ENCODE data around the gene NBEAL1. TPM values are rescaled to one million over a fixed set of nuclear protein-coding genes. Genes with fewer than 3 reads are reported as not detected.
"Not testable (repeated sequence)": the region's sequence is repeated elsewhere in the genome, so short reads cannot be mapped to it uniquely, and the experiment has no call there.

Gene NBEAL1
- polyA plus RNA-seq (2012; ENCODE audit: insufficient read depth, insufficient read length) = 5.4 TPM

DNA sequence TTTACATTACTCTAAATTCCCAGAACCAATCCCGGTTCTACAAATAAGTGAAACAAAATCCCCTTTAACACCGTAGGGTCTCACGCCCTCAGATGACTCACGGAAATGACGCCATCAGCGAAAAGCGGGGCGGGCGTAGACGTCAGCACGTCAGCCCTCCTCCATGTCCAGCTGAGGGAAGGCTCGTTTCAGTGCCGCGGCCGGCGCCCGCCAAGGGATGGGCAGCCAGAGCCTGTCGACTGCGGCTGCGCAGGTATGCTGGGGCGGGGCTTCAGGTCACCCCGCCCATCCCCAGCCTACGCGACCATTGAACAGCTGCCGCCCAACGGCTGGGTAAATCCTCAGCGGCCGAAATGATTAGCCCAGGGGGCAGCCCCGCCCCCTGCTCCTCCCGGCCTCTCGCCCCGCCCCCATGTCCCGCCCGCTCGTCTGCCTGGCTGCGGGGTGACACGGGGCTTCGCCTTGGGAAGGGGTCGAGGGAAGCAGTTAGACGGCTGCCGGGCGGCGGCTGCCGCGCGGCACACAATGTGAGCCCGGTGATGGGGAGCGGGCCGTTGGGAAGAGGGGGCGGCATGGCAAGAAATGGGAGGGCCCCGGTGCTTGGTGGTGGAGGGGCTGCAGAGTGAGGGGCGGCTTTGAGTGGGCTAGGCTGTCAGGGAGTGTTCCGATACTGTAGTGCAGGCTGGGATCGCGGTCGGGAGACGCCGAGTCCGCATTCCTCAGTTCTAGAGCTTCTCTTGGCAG lies at the start of gene NBEAL1:
TSS of gene NBEAL1 (plus strand) at position 420 of the 744 bp plus-strand sequence. CDS start 1,510 bp downstream, outside the sequence.
- peak within 1 kb of the TSS; percentile 78 for H3K4me3 ChIP-seq (ENCODE audit: low read length)
- peak; percentile 88 for DNase-seq (ENCODE audit: low read depth, low spot score)

DNA sequence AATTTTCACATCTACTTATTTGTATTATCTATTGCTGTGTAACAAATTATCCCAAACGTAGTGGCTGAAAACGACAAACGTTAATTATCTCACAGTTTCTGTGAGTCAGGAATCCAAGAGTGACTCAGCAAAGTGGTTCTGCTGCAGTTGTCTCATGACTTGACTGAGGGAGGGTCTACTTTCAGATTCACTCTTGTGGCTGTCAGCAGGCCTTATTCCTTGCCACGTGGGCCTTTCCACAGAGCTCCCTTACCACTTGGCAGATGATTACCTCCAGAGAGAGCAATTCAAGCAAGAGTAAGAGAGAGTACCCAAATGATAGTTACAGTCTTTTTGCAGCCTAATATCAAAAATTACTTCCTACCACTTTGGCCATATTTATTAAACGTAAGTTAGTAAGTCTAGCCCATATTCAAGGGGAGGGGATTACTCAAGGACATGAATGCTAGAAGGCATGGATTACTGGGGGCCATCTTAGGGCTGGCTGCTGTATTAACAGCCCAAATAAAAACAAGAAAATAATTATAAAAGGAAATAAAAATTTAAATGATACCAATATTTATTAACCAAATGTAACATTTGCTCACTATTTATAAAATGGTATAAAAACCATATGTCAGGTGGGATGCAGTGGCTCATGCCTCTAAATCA lies 48.7 kb upstream of the NBEAL1 start:
- DNase-seq (ENCODE audit: low read depth, low spot score) = peak; percentile 19
- H3K4me3 ChIP-seq (ENCODE audit: low read length) = no peak overlapping the region

DNA sequence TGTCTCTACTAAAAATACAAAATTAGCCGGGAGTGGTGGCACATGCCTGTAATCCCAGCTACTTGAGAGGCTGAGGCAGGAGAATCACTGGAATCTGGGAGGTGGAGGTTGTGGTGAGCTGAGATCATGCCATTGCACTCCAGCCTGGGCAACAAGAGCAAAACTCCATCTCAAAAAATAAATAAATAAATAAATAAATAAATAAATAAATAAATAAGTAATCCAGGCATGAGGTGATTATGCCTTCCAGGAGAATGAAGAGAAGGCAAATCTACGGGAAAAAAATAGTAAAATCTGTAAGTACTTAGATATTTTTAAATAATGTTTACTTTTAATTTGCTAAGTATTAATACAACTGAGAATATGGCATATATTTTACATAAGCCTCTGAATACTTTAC lies 45.3 kb upstream of the NBEAL1 start:
- H3K4me3 ChIP-seq (ENCODE audit: low read length); DNase-seq (ENCODE audit: low read depth, low spot score): not testable (repeated sequence)

DNA sequence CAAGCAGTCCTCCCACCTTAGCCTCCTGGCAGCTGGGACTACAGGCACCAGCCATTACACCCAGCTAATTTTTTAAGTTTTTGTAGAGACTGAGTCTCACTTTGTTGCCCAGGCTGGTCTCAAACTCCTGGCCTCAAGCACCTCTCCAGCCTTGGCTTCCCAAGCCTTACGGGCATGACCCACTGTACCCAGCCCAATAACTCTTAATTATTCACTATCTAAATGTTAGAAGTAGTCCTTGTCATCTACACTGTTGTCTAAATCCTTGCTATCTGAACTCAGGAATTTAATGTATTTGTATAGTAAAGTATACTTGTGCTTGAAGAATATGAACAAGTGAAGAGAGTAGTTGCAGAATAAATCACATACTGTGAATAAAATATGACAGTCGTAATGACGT lies 37.9 kb upstream of the NBEAL1 start:
- no peak overlapping the region for H3K4me3 ChIP-seq (ENCODE audit: low read length)
- no peak for DNase-seq (ENCODE audit: low read depth, low spot score)

DNA sequence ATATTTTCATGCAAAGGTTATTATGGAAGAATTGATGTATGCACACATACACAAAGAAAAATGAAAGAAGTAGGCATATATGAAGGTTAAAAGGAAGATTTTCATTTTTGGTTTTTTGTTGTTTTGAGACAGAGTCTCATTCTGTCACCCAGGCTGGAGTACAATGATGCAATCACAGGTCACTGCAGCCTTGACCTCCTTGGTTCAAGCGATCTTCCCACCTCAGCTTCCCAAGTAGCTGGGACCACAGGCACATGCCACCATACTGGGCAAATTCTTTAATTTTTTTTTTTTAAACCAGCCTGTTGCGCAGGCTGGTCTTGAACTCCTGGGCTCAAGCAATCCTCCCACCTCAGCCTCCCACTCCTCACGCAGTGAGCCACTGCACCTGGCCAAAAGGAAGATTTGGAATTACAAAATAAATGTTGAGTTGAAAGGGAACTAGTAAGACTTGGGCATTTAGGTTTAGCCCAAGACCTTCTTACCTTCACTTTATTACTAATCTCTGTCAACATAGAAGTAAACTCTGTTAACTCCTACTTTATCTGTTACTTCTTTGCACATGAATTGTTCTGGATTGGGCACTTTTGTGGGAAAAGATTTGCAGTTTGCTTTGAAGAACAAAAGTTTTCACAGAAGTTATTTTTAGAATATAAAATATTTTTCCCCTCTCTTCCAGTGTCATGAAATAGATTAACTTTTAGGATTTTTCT lies 31.7 kb upstream of the NBEAL1 start:
- no peak for DNase-seq (ENCODE audit: low read depth, low spot score)

DNA sequence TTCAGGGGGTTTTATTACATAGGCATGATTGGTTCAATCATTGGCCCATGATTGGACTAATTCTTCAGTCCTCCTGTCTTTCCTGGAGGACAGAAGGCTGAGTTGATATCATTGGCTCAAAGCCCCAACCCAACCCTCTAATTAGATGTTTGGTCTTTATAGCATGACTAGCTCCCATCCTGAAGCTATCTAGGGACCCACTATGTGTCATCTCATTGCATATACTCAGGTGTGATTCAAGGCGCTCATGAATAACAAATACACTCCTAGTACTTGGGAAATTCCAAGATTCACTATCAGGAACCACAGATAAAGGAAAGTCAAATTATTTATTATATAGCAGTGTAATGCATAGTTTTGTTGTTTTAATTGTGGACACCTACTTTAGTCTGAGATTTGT lies 24.9 kb upstream of the NBEAL1 start:
- DNase-seq (ENCODE audit: low read depth, low spot score) = no peak
- H3K4me3 ChIP-seq (ENCODE audit: low read length) = no peak overlapping the region

More for the DNA sequence above, 31.7 kb upstream of the NBEAL1 start:
- no peak overlapping the region for H3K4me3 ChIP-seq (ENCODE audit: low read length)

DNA sequence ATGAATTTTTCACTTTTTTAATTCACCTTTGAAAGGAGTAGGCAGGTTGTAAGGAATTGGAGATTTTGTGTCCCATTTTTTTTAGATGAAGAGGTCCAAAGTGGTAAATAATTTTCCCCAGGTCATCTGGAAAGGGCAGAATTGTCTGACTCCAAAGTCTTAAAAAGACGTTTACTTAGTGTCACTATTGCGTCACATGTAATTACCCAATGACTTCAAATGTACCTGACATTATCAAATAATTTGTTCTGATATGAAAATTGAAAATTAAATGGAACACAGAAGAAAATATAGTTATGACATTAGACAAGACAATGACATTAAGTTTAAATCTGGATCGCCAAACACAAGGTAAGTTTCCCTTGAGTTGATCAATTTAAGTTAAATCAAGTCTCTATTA lies 24.2 kb upstream of the NBEAL1 start:
- no peak for DNase-seq (ENCODE audit: low read depth, low spot score)
- H3K4me3 ChIP-seq (ENCODE audit: low read length) = no peak overlapping the region

DNA sequence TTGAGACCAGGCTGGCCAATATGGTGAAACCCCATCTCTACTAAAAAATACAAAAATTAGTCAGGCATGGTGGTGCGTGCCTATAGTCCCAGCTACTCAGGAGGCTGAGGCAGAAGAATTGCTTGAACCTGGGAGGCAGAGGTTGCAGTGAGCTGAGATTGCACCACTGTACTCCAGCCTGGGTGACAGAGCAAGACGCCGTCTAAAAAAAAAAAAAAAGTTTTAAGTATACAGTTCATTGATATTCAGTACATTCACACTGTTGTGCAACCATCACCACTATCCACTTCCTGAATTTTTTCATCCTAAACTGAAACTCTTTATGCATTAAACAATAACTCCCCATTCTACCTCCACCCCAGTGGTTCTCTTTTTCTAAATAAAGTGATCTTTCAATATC lies 17.6 kb upstream of the NBEAL1 start:
- not testable (repeated sequence) for H3K4me3 ChIP-seq (ENCODE audit: low read length); DNase-seq (ENCODE audit: low read depth, low spot score)

DNA sequence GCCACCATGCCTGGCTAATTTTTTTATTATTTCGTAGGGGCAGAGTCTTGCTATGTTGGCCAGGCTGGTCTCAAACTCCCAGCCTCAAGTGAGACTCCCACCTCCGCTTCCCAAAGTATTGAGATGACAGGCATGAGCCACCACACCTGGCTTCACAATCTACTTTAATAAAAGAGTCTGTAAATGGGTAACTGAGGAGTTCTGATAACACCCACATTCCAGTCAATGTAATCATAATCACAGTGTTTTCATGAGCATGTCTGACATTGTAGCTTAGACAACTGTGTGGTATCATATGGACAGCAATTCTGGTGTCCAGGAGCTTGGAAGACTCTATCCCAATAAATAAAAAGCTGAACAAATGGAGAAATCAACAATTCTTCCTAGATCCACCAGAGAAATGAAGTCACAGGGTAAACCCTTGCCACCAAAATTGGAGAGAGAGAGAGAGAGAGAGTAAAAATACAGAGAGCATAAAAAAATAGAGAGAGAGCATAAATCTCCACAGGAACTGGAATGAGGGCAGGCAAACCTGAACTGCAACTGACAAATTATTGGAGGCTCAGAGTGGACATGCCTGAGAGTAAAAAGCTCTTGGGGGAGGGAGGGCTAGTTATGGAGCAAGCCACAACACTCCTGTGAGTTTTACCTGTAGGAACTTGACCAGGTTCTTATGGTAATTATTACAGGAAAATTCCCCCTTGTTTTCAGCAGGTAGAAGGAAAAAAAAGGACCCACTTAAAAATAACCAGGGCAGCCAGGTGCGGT lies 12.4 kb upstream of the NBEAL1 start:
- no peak for DNase-seq (ENCODE audit: low read depth, low spot score)
- no peak overlapping the region for H3K4me3 ChIP-seq (ENCODE audit: low read length)

DNA sequence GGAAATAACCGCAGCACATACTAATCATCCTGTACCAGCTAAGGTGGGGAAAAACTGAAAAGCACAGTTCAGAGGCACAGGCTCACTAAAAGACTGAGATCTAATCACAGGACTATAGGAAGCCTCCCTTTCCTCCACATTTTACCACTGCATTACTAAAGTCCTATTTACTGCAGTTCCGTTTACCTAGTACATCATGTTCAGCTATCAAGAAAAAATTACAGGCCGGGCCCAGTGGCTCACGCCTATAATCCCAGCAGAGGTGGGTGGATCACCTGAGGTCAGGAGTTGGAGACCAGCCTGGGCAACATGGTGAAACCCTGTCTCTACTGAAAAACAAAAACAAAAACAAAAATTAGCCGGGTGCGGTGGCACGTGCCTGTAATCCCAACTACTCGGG lies 11.0 kb upstream of the NBEAL1 start:
- DNase-seq (ENCODE audit: low read depth, low spot score) = no peak
- no peak overlapping the region for H3K4me3 ChIP-seq (ENCODE audit: low read length)

DNA sequence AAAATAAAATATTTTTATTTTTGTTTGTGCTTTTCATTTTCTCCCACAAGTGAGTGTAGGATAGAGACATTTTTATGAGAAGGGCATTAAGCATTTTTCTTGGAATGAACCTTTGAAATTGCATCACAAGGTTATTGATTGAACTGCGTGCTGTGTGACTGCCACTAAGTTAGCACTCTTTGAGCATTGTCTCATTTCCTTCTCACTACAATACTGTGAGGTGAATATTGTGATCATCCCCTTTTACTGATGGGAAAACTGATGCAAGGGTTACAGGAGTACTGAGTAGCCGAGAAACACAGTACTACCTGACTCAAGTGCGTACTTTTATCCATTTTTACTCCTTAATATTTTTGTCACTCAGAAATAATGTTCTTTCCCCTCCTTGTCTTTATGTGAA lies 2.0 kb downstream of the NBEAL1 start:
- no peak overlapping the region for H3K4me3 ChIP-seq (ENCODE audit: low read length)
- no peak for DNase-seq (ENCODE audit: low read depth, low spot score)

DNA sequence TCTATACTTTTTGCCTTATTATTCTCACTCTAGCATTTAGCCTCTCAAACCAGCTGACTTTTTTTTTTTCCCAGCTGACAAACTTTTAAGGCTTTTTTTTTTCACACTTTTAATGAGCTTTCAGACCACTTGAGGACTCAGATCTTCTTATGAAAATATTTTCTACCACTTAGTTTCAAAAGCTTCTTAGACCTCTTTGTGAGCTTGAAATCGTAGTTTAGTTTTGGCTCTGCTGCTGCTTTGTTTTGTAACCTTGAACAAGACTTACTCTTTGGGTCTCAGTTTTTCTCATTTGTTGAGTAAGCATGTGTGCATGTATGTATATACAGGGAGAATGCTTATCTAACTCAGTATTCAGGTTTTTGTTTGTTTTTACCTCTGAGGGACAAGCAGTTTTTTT lies 3.5 kb downstream of the NBEAL1 start:
- H3K4me3 ChIP-seq (ENCODE audit: low read length) = no peak overlapping the region

DNA sequence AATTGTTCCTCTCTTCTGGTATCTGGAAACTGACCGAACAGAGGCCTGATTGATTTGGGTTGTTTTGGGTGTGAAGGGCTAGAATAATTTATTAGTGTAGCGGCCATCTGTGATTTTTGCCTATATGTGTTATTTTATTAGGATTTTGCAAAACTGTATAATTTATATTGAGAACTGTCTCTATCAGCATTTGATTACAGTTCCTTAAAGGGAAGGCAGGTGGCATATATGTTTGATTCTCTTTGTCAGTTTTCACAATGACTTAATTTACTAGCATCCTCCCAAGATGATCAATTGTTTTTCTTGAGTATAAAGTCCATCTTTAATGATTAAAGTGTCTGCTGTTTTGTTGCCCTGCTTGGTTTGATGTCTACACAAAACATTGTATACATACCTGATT lies 4.5 kb downstream of the NBEAL1 start:
- no peak overlapping the region for H3K4me3 ChIP-seq (ENCODE audit: low read length)
- no peak for DNase-seq (ENCODE audit: low read depth, low spot score)

More for the DNA sequence above, 3.5 kb downstream of the NBEAL1 start:
- no peak for DNase-seq (ENCODE audit: low read depth, low spot score)

DNA sequence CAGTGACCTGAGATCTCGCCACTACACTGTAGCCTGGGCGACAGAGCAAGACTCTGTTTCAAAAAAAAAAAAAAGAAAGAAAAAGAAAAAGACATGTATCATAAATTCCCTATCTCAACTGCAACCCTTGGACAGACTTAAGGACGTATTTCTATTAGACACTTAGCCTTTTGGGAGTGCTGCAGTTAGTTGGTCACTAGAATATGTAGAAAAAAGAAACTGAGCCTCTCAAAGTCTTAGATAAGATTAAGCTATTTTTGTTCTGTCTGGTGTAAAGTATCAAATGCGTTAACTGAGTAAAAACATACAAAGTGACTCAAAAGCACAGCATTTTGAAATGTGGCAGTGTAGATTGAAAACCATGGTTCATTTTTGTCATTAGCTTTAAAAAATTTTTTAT lies 7.3 kb downstream of the NBEAL1 start:
- H3K4me3 ChIP-seq (ENCODE audit: low read length) = no peak overlapping the region
- no peak for DNase-seq (ENCODE audit: low read depth, low spot score)

DNA sequence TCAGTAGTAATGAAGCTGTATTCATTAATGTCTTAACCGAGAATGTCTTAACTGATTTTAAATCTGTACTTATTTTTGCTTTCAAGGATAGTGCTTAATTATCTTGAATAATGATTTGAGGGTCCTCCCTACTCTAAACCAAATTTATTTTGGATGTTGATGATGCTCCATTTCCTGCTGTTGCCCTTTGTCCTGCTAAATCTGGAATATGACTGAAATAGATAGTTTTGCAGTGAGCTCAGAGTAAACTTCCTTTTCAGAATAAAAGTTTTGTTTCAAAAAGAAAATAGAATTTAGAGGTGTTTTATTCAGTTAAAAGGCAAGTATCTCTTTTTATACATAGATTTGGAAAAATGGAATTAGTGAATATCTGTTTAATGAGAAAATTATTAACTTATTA lies 8.1 kb downstream of the NBEAL1 start:
- no peak for DNase-seq (ENCODE audit: low read depth, low spot score)
- no peak overlapping the region for H3K4me3 ChIP-seq (ENCODE audit: low read length)

DNA sequence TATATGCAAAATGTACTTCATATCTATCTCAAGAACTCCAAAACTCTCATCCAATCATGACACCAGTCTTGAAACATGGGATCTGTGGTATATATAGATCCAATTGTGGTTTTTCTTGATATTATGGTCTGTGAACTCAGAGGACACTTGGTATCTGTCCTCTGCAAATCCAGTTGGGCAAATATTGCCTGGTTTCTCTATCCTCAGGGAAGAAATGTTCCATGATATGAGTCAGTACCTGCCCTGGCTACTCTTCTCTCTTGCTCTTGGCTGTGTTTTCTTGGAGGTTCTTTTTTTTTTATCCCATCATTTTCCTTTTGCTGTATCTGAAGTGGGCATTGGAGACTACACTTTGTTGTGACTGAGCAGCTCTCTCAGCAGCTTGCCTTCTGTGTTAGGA lies 10.9 kb downstream of the NBEAL1 start:
- no peak overlapping the region for H3K4me3 ChIP-seq (ENCODE audit: low read length)
- no peak for DNase-seq (ENCODE audit: low read depth, low spot score)

DNA sequence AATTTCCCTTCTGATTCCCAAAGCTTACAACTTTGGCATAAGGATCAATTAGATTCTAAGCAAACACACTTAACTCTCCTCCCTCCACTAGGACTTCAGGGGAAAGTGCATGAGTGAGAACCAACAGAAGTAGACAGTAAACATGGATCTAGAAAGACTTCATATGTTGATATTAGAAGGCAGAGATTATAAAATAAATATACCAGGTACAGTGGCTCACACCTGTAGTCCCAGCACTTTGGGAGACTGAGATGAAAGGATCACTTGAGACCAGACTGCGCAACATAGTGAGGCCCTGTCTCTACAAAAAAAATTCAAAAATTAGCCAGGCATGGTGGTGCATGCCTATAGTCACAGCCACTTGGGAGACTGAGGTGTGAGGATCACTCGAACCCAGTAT lies 15.9 kb downstream of the NBEAL1 start:
- no peak for DNase-seq (ENCODE audit: low read depth, low spot score)
- H3K4me3 ChIP-seq (ENCODE audit: low read length) = no peak overlapping the region

DNA sequence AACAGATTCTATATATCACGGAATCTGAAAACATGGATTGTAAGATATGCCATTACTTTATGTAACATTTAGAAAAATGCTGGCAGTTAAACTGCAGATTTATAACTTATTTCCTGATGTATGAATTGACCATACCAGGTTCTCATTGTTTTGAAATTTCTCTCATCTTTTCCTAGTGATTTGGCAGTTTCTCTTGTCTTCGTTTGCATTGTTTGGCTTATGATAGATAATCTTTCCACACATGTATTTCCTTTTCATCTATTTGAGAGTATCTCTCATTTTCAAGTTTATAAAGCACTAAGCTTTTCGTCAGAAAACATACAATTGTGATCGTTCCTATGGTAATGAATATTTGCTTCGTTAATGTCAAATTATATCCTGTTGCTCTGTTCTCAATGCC lies 16.3 kb downstream of the NBEAL1 start:
- H3K4me3 ChIP-seq (ENCODE audit: low read length) = no peak overlapping the region
- DNase-seq (ENCODE audit: low read depth, low spot score) = no peak

DNA sequence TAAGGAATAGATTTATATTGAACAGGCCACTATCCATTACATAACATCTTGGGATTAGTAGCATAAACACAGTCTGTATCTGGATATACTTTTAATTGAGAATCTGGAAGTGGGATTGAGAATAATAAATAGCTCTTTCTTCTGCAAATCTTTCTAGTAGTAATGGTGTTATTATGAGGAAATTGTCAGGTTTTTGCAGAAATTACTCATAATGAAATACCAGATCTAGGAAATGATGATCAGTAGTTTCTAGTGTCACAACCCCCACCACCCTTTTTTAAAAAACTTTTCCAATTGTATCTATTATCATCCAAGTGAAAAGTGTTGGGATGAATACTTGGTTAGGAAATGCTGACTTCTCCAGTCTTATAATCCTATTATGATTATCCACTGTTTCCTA lies 18.7 kb downstream of the NBEAL1 start:
- no peak for DNase-seq (ENCODE audit: low read depth, low spot score)
- no peak overlapping the region for H3K4me3 ChIP-seq (ENCODE audit: low read length)
